Globus pallidus (tissue), 1 donor: ENCODE measurements around the gene CADM4.

Experiments
- DNase-seq: peaks from one replicate; pipeline ENCODE4 v3.0.0-alpha.2; 2015; ENCODE audit warnings: low spot score

Gene CADM4

GRCh38 chr19:43582495-43582894 lies 57.2 kb downstream of the CADM4 start:
- no peak for DNase-seq

GRCh38 chr19:43581467-43581866 lies 58.2 kb downstream of the CADM4 start:
- DNase-seq, result no peak

- no peak for DNase-seq
These were observed 60.9 kb downstream of the CADM4 start for GRCh38 chr19:43578787-43579186.

- DNase-seq, result no peak
These were observed 63.4 kb downstream of the CADM4 start for GRCh38 chr19:43575955-43576878.

- peak; percentile 99 for DNase-seq
These were observed 64.3 kb downstream of the CADM4 start, which contains the start of the genes PINLYP and XRCC1 for GRCh38 chr19:43575156-43575950. Gene PINLYP (plus strand): TSS chr19:43575801. CDS start chr19:43577192, 1,391 bp downstream. Gene XRCC1 (minus strand): TSS chr19:43575527. CDS start chr19:43575458, 69 bp downstream.

- DNase-seq, result no peak
These were observed 65.1 kb downstream of the CADM4 start for GRCh38 chr19:43574424-43575155.
